ENCODE data around the gene PLA2G2A. TPM values are rescaled to one million over a fixed set of nuclear protein-coding genes. Genes with fewer than 3 reads are reported as not detected.

PLA2G2A gene
- total and polyA plus RNA-seq, 10 of the 15 experiments (the other 5 are each of a cell fraction or from before 2014, with no cell fraction given), result 0.36 TPM; not detected in 9

- no peak for FAIRE-seq
- WGBS (ENCODE audit: insufficient coverage, insufficient replicate concordance, low lambda C conversion rate, missing lambda C conversion rate), result 2% methylated on average over 2 of the region's 2 CpGs
Observed at GRCh38 chr1:19964542-19964941, 14.9 kb downstream of the PLA2G2A start.

GRCh38 chr1:19963636-19964035 lies 15.8 kb downstream of the PLA2G2A start:
- Histone ChIP-seq H3K4me3 (no peak overlapping the region), H3K9ac (ENCODE audit: control insufficient read depth, insufficient read depth, low read length) (no peak overlapping the region), H4K20me1 (ENCODE audit: control insufficient read depth, insufficient read depth) (no peaks in the 10 kb centered on the region), H2AFZ (ENCODE audit: control insufficient read depth, low read depth, low read length) (no peak overlapping the region), H3K4me2 (ENCODE audit: control insufficient read depth, insufficient read depth) (no peak overlapping the region), H3K9me3 (replicated peaks; ENCODE audit: control insufficient read depth, insufficient read depth, low read length) (no peaks in the 10 kb centered on the region; the same call in 2 of the 3 replicates), H3K36me3 (ENCODE audit: control insufficient read depth in 2 of 2, insufficient read depth in 2 of 2, low read length in 1 of 2) (no peaks in the 10 kb centered on the region), H3K4me1 (ENCODE audit: control insufficient read depth, insufficient read depth, low read length) (no peaks in the 10 kb centered on the region; the same call in 1 of the 2 replicates), H3K79me2 (ENCODE audit: control insufficient read depth, insufficient read depth, low read length) (no peaks in the 10 kb centered on the region), H3K27me3 (replicated peaks in 1 of 2; ENCODE audit: control insufficient read depth in 2 of 2, insufficient read depth in 2 of 2, low read length in 1 of 2) (no peaks in the 10 kb centered on the region; a peak in 2 of 4 replicates), H3K27ac (ENCODE audit: control insufficient read depth, insufficient read depth) (no peak overlapping the region)
- FAIRE-seq (no peak), ATAC-seq (no peak), DNase-seq (ENCODE audit: low read depth, low spot score) (no peak)
- SMC1A ChIA-PET (ENCODE audit: uncharacterized antibody, unreplicated experiment), result no interaction called here
- no peak for TF ChIP-seq TCF7 (IDR thresholded peaks at IDR 0.05; ENCODE audit: borderline replicate concordance)
- no peak for TF ChIP-seq ZNF207 (IDR thresholded peaks at IDR 0.05; ENCODE audit: borderline replicate concordance)
- TF ChIP-seq NBN (IDR thresholded peaks at IDR 0.05), result no peak
- no peak for TF ChIP-seq SPI1 (IDR thresholded peaks at IDR 0.05; ENCODE audit: borderline replicate concordance, insufficient read depth, low read depth, low read length)
- WGBS (ENCODE audit: insufficient coverage, insufficient replicate concordance, low lambda C conversion rate, missing lambda C conversion rate), result 86% methylated on average over 4 of the region's 4 CpGs
- CTCF ChIA-PET, result interaction anchor here (0.5 kb wide), 1 partner anchor 89 kb away, joined by 3 read pairs; no protein-coding TSS in a partner anchor
- intact Hi-C loops (cut with micrococcal nuclease; ENCODE audit: unreplicated experiment) (no loop called here), in situ Hi-C loops (cut with MboI) (no loop called here)
- RAD21 ChIA-PET (ENCODE audit: unreplicated experiment), result no interaction called here
- no TSS peak for BruUV-seq (replicated peaks)
- POLR2A ChIA-PET, result no interaction called here

More at GRCh38 chr1:19964542-19964941, 14.9 kb downstream of the PLA2G2A start:
- BruUV-seq (replicated peaks), result no TSS peak
- ChIA-PET POLR2A (no interaction called here), CTCF (no interaction called here), RAD21 (ENCODE audit: unreplicated experiment) (no interaction called here), SMC1A (ENCODE audit: uncharacterized antibody, unreplicated experiment) (no interaction called here)
- no peaks in the 10 kb centered on the region for H3K79me2 ChIP-seq (ENCODE audit: control insufficient read depth, insufficient read depth, low read length)
- no peak for ATAC-seq
- H3K27me3 ChIP-seq (replicated peaks in 1 of 2; ENCODE audit: control insufficient read depth in 2 of 2, insufficient read depth in 2 of 2, low read length in 1 of 2), result no peaks in the 10 kb centered on the region; a peak in 2 of 4 replicates
- H3K4me3 ChIP-seq, result no peak overlapping the region
- no peaks in the 10 kb centered on the region; the same call in 1 of the 2 replicates for H3K4me1 ChIP-seq (ENCODE audit: control insufficient read depth, insufficient read depth, low read length)
- no peak overlapping the region for H3K27ac ChIP-seq (ENCODE audit: control insufficient read depth, insufficient read depth)
- no peaks in the 10 kb centered on the region for H3K36me3 ChIP-seq (ENCODE audit: control insufficient read depth in 2 of 2, insufficient read depth in 2 of 2, low read length in 1 of 2)
- no peaks in the 10 kb centered on the region for H4K20me1 ChIP-seq (ENCODE audit: control insufficient read depth, insufficient read depth)
- H3K9me3 ChIP-seq (replicated peaks; ENCODE audit: control insufficient read depth, insufficient read depth, low read length), result no peaks in the 10 kb centered on the region; the same call in 2 of the 3 replicates
- H3K9ac ChIP-seq (ENCODE audit: control insufficient read depth, insufficient read depth, low read length), result no peak overlapping the region
- intact Hi-C loops (cut with micrococcal nuclease; ENCODE audit: unreplicated experiment) (no loop called here), in situ Hi-C loops (cut with MboI) (no loop called here)
- TF ChIP-seq CBX5 (IDR thresholded peaks at IDR 0.05; ENCODE audit: low read depth) (no peak), BCL3 (IDR thresholded peaks at IDR 0.05; ENCODE audit: borderline replicate concordance, insufficient read depth, low read depth, low read length, poor library complexity, severe bottlenecking) (no peak), NRF1 (conservative IDR thresholded peaks at IDR 0.05; ENCODE audit: low read depth, low read length) (no peak), ZNF207 (IDR thresholded peaks at IDR 0.05; ENCODE audit: borderline replicate concordance) (no peak), PML (IDR thresholded peaks at IDR 0.05; ENCODE audit: low read length) (no peak)
- no peak for DNase-seq (ENCODE audit: low read depth, low spot score)
- no peak overlapping the region for H2AFZ ChIP-seq (ENCODE audit: control insufficient read depth, low read depth, low read length)
- H3K4me2 ChIP-seq (ENCODE audit: control insufficient read depth, insufficient read depth), result no peak overlapping the region

All from GM12878 (cell line).